Testis (tissue), 3 donors: Measurements from ENCODE around the gene TMEM222. TPM values are rescaled to one million over a fixed set of nuclear protein-coding genes. Genes with fewer than 3 reads are reported as not detected.

Experiments
- DNase-seq: peaks from one replicate; pipeline ENCODE4 v3.0.0-alpha.2; 2019
- H3K27ac ChIP-seq, 2 donors: fragments of 200-600 bp; sonication (generic); one replicate each; pipeline ENCODE4 v1.5.1; 2019
- H3K27me3 ChIP-seq: fragments of 200-600 bp; sonication (generic); one replicate; pipeline ENCODE4 v1.5.1; 2019
- H3K36me3 ChIP-seq: fragments of 200-600 bp; sonication (generic); one replicate; pipeline ENCODE4 v1.5.1; 2017; ENCODE audit warnings: low read depth; ENCODE audit errors: missing control alignments
- H3K4me1 ChIP-seq: fragments of 200-600 bp; sonication (generic); one replicate; pipeline ENCODE4 v1.5.1; 2019
- H3K4me3 ChIP-seq, 2 donors: fragments of 200-600 bp; sonication (generic); one replicate each; pipeline ENCODE4 v1.5.1; 2017 to 2019
- H3K9me3 ChIP-seq: fragments of 200-600 bp; sonication (generic); one replicate; pipeline ENCODE4 v1.5.1; 2017
- CTCF ChIP-seq, 3 experiments: fragments of 450-650 bp in 2 of 3; fragments of 200-600 bp in 1 of 3; sonication (generic) in 1 of 3; IDR thresholded peaks; one replicate each; pipeline ENCODE4 v1.5.1; 2016 to 2019; ENCODE audit warnings: antibody characterized with exemption in 3 of 3, mild to moderate bottlenecking in 2 of 3, moderate library complexity in 1 of 3
- POLR2A ChIP-seq: fragments of 450-650 bp; IDR thresholded peaks from one replicate; pipeline ENCODE4 v1.6.1; 2017; ENCODE audit warnings: antibody characterized with exemption, mild to moderate bottlenecking, moderate library complexity
- WGBS, 2 donors: methylation state at CpG; one replicate each; pipeline ENCODE4 v1.1.5; 2018; 5-methylcytosine and 5-hydroxymethylcytosine counted together
- intact Hi-C: fragments of 100-400 bp; cut with DNase I; formaldehyde crosslinking; loops from one replicate; pipeline ENCODE4 v1.15.1; 2023; ENCODE audit warnings: low total_unique reads
- polyA plus RNA-seq: library from polyadenylated mRNA; stranded (reverse); fragments of 350-450 nt; fragmentation: Illumina TruSeq; extraction: RNeasy Lipid Tissue Mini Kit (QIAGEN cat#74804); gene quantifications from one replicate; pipeline ENCODE4 v1.2.3, GENCODE V29; 2014; ENCODE audit warnings: low read depth, low replicate concordance; ENCODE audit not compliant: insufficient read depth
- total RNA-seq, 2 donors: library from RNA; depleted of rRNA; stranded (reverse); fragments of >200 nt; gene quantifications; one replicate each; pipeline ENCODE4 v1.2.3, GENCODE V29; 2016

TMEM222 gene
- total and polyA plus RNA-seq, 3 donors from 2014 or later: 41.4 to 81.6 (median 67.5) TPM

GRCh38 chr1:27380224-27380623, 58.3 kb downstream of the TMEM222 start:
- H3K27ac ChIP-seq: no peak overlapping the region
- no peaks in the 10 kb centered on the region for H3K27me3 ChIP-seq
- H3K4me3 ChIP-seq: no peak overlapping the region
- no peaks in the 10 kb centered on the region for H3K9me3 ChIP-seq
- no peaks in the 10 kb centered on the region for H3K36me3 ChIP-seq
- TF ChIP-seq CTCF (IDR thresholded peaks at IDR 0.05) (no peak), POLR2A (no peak)
- peaks cover 8% of the 10 kb centered on the region for H3K4me1 ChIP-seq
- DNase-seq: no peak
- intact Hi-C loops: no loop called here
- 80 to 86% methylated on average over 1 to 4 of the region's 4 CpGs for WGBS, 2 donors

GRCh38 chr1:27380766-27381733, 59.1 kb downstream of the TMEM222 start:
- H3K27ac ChIP-seq: no peak overlapping the region
- peaks cover 8% of the 10 kb centered on the region for H3K4me1 ChIP-seq
- H3K4me3 ChIP-seq: no peak overlapping the region
- WGBS, 2 donors: 61 to 63% methylated on average over 8 to 12 of the region's 12 CpGs
- intact Hi-C loops: no loop called here
- H3K36me3 ChIP-seq: no peaks in the 10 kb centered on the region
- no peak for TF ChIP-seq CTCF (IDR thresholded peaks at IDR 0.05)
- TF ChIP-seq POLR2A: no peak
- H3K27me3 ChIP-seq: no peaks in the 10 kb centered on the region
- DNase-seq: no peak
- H3K9me3 ChIP-seq: no peaks in the 10 kb centered on the region

- no peak for DNase-seq
- intact Hi-C loops: no loop called here
- Histone ChIP-seq H3K4me1 (peaks cover 8% of the 10 kb centered on the region), H3K9me3 (no peaks in the 10 kb centered on the region), H3K36me3 (no peaks in the 10 kb centered on the region), H3K27ac (no peak overlapping the region), H3K4me3 (no peak overlapping the region), H3K27me3 (no peaks in the 10 kb centered on the region)
- 59 to 61% methylated on average over 12 to 17 of the region's 18 CpGs for WGBS, 2 donors
- TF ChIP-seq POLR2A: no peak
- no peak for TF ChIP-seq CTCF (IDR thresholded peaks at IDR 0.05)
Observed at GRCh38 chr1:27381969-27382762, 60.2 kb downstream of the TMEM222 start.

- H3K4me3 ChIP-seq: peak within 1 kb of the TSS; percentile 15 to 18
- WGBS, 2 donors: 21 to 53% methylated on average over 3 to 39 of the region's 43 CpGs
- peak; percentile 79 for DNase-seq
- H3K4me1 ChIP-seq: peaks cover 8% of the 10 kb centered on the region
- TF ChIP-seq POLR2A (no peak), CTCF (IDR thresholded peaks at IDR 0.05) (no peak)
- no peaks in the 10 kb centered on the region for H3K36me3 ChIP-seq
- no peaks in the 10 kb centered on the region for H3K27me3 ChIP-seq
- H3K27ac ChIP-seq: no peak within 1 kb of the TSS
- intact Hi-C loops: no loop called here
- H3K9me3 ChIP-seq: no peaks in the 10 kb centered on the region
Observed at GRCh38 chr1:27383039-27383605, 61.2 kb downstream of the TMEM222 start, which contains the start of gene CD164L2. Gene CD164L2, minus strand, starts transcription at chr1:27383333. Its CDS starts 94 bp downstream, at chr1:27383239.
